Liver (tissue), 9 donors: ENCODE measurements around the gene ARID5A. TPM values are rescaled to one million over a fixed set of nuclear protein-coding genes. Genes with fewer than 3 reads are reported as not detected.

Source experiments
- DNase-seq: peaks from one replicate; pipeline ENCODE4 v3.0.0-alpha.2; 2017; ENCODE audit warnings: low spot score
- H3K27ac ChIP-seq, 2 donors: one replicate each; pipeline ENCODE4 v1.7.0; 2013; ENCODE audit warnings: inconsistent platforms in 2 of 2, low read length in 2 of 2, control low read depth in 1 of 2, low read depth in 1 of 2, mild to moderate bottlenecking in 1 of 2
- H3K27me3 ChIP-seq, 4 donors: one replicate each; pipeline versions ENCODE4 v1.6.1 to v1.7.0; 2013; ENCODE audit warnings: low read length in 3 of 4, inconsistent platforms in 1 of 4, mild to moderate bottlenecking in 1 of 4, moderate library complexity in 1 of 4; ENCODE audit not compliant: control insufficient read depth in 4 of 4, insufficient read depth in 4 of 4
- H3K36me3 ChIP-seq, 4 donors: one replicate each; pipeline versions ENCODE4 v1.6.1 to v1.7.0; 2013; ENCODE audit warnings: low read length in 3 of 4, mild to moderate bottlenecking in 3 of 4, low read depth in 1 of 4, moderate library complexity in 1 of 4; ENCODE audit not compliant: control insufficient read depth in 4 of 4, insufficient read depth in 3 of 4
- H3K4me1 ChIP-seq, 4 donors: one replicate each; pipeline versions ENCODE4 v1.6.1 to v1.7.0; 2013; ENCODE audit warnings: low read length in 3 of 4, mild to moderate bottlenecking in 3 of 4, moderate library complexity in 1 of 4; ENCODE audit not compliant: control insufficient read depth in 4 of 4, insufficient read depth in 4 of 4
- H3K4me3 ChIP-seq, 3 donors: one replicate each; pipeline versions ENCODE4 v1.6.1 to v1.7.0; 2013; ENCODE audit warnings: low read length in 3 of 3, control low read depth in 1 of 3, low read depth in 1 of 3, mild to moderate bottlenecking in 1 of 3
- H3K9ac ChIP-seq, 2 donors: one replicate each; pipeline ENCODE4 v1.7.0; 2013; ENCODE audit warnings: low read length in 2 of 2, mild to moderate bottlenecking in 2 of 2, moderate library complexity in 2 of 2, control low read depth in 1 of 2, low read depth in 1 of 2
- H3K9me3 ChIP-seq, 4 donors: one replicate each; pipeline versions ENCODE4 v1.6.1 to v1.7.0; 2013; ENCODE audit warnings: low read length in 3 of 4; ENCODE audit not compliant: control insufficient read depth in 4 of 4
- ATF3 ChIP-seq: IDR thresholded peaks from 2 replicates; pipeline ENCODE4 v1.6.1; 2016; ENCODE audit warnings: antibody characterized with exemption
- EGR1 ChIP-seq, 2 donors: IDR thresholded peaks; 2 replicates each; pipeline ENCODE4 v1.6.1; 2016 to 2018; ENCODE audit warnings: antibody characterized with exemption in 2 of 2, low read depth in 2 of 2
- FOXA1 ChIP-seq: IDR thresholded peaks from 2 replicates; pipeline ENCODE4 v1.6.1; 2016; ENCODE audit warnings: antibody characterized with exemption
- FOXA2 ChIP-seq: IDR thresholded peaks from 2 replicates; pipeline ENCODE4 v1.6.1; 2016; ENCODE audit warnings: antibody characterized with exemption
- GABPA ChIP-seq, 2 donors: IDR thresholded peaks in 1 of 2; conservative IDR thresholded peaks in 1 of 2; 2 replicates each; pipeline ENCODE4 v1.6.1; 2016; ENCODE audit warnings: antibody characterized with exemption in 2 of 2, mild to moderate bottlenecking in 1 of 2, moderate library complexity in 1 of 2
- HNF4A ChIP-seq, 2 donors: conservative IDR thresholded peaks; 2 replicates each; pipeline ENCODE4 v1.6.1; 2016; ENCODE audit warnings: antibody characterized with exemption in 2 of 2, mild to moderate bottlenecking in 2 of 2
- HNF4G ChIP-seq: IDR thresholded peaks from 2 replicates; pipeline ENCODE4 v1.6.1; 2016; ENCODE audit warnings: antibody characterized with exemption
- JUND ChIP-seq, 2 donors: IDR thresholded peaks; 2 replicates each; pipeline ENCODE4 v1.6.1; 2016; ENCODE audit warnings: antibody characterized with exemption in 2 of 2
- NR2F2 ChIP-seq: IDR thresholded peaks from 2 replicates; pipeline ENCODE4 v1.6.1; 2016; ENCODE audit warnings: antibody characterized with exemption
- RAD21 ChIP-seq, 2 donors: IDR thresholded peaks; 2 replicates each; pipeline ENCODE4 v1.6.1; 2016; ENCODE audit warnings: antibody characterized with exemption in 2 of 2, mild to moderate bottlenecking in 2 of 2
- REST ChIP-seq: IDR thresholded peaks from 2 replicates; pipeline ENCODE4 v1.6.1; 2016; ENCODE audit warnings: antibody characterized with exemption, mild to moderate bottlenecking
- RXRA ChIP-seq, 2 donors: IDR thresholded peaks; 2 replicates each; pipeline ENCODE4 v1.6.1; 2017 to 2018; ENCODE audit warnings: antibody characterized with exemption in 2 of 2, mild to moderate bottlenecking in 1 of 2
- SP1 ChIP-seq: IDR thresholded peaks from 2 replicates; pipeline ENCODE4 v1.6.1; 2018; ENCODE audit warnings: antibody characterized with exemption, mild to moderate bottlenecking
- TAF1 ChIP-seq: conservative IDR thresholded peaks from 2 replicates; pipeline ENCODE4 v1.6.1; 2016; ENCODE audit warnings: antibody characterized with exemption, mild to moderate bottlenecking
- YY1 ChIP-seq: IDR thresholded peaks from 2 replicates; pipeline ENCODE4 v1.6.1; 2016; ENCODE audit warnings: antibody characterized with exemption, mild to moderate bottlenecking
- ZBTB33 ChIP-seq: IDR thresholded peaks from 2 replicates; pipeline ENCODE4 v1.6.1; 2016; ENCODE audit warnings: antibody characterized with exemption
- WGBS: extraction: QIAGEN DNeasy Blood & Tissue Kit; methylation state at CpG from one replicate; pipeline ENCODE4 v1.1.7; 2013; 5-methylcytosine and 5-hydroxymethylcytosine counted together
- polyA plus RNA-seq, 2 donors: library from polyadenylated mRNA; stranded (reverse) in 1 of 2; unstranded in 1 of 2; fragments of 200-250 nt in 1 of 2; fragments of >200 nt in 1 of 2; fragmentation: Nextera tagmentation in 1 of 2; extraction: Ambion mirVana in 1 of 2; gene quantifications; one replicate each; pipeline versions ENCODE4 v1.2.1 to v1.2.3, GENCODE V29; 2013 to 2015
- total RNA-seq, 2 donors: library from RNA; depleted of rRNA; stranded (reverse); fragments of >200 nt; gene quantifications; one replicate each; pipeline ENCODE4 v1.2.3, GENCODE V29; 2014
- TF ChIP-seq, protein P1 (sequence below): IDR thresholded peaks from 2 replicates; pipeline ENCODE4 v1.6.1; 2016; ENCODE audit warnings: antibody characterized with exemption
- TF ChIP-seq, protein P2 (sequence below): fragments of 150-350 bp; IDR thresholded peaks from 2 replicates; pipeline ENCODE4 v1.5.1; 2017; ENCODE audit warnings: improper control_type of control experiment, low read depth, low read length; ENCODE audit not compliant: missing input control
- donor health status: healthy.
- donor health status: healthy.
- donor health status: healthy.
- donor health status: healthy.
- donor health status: healthy.

Gene ARID5A
- total and polyA plus RNA-seq, 4 donors = 7.4 to 17.8 (median 11.0) TPM

GRCh38 chr2:96549967-96550786 lies 13.6 kb downstream of the ARID5A start:
- no peaks in the 10 kb centered on the region for H3K9me3 ChIP-seq
- peak overlapping the region; percentile 95 for H3K27ac ChIP-seq
- DNase-seq = peak; percentile 80
- WGBS = 39% methylated on average over 61 of the region's 61 CpGs
- H3K4me3 ChIP-seq = peak overlapping the region; percentile 63 to 77 (median 74)
- TF ChIP-seq, protein P1, sequence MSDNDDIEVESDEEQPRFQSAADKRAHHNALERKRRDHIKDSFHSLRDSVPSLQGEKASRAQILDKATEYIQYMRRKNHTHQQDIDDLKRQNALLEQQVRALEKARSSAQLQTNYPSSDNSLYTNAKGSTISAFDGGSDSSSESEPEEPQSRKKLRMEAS = no peak
- no peak for TF ChIP-seq FOXA2
- TF ChIP-seq, protein P2, sequence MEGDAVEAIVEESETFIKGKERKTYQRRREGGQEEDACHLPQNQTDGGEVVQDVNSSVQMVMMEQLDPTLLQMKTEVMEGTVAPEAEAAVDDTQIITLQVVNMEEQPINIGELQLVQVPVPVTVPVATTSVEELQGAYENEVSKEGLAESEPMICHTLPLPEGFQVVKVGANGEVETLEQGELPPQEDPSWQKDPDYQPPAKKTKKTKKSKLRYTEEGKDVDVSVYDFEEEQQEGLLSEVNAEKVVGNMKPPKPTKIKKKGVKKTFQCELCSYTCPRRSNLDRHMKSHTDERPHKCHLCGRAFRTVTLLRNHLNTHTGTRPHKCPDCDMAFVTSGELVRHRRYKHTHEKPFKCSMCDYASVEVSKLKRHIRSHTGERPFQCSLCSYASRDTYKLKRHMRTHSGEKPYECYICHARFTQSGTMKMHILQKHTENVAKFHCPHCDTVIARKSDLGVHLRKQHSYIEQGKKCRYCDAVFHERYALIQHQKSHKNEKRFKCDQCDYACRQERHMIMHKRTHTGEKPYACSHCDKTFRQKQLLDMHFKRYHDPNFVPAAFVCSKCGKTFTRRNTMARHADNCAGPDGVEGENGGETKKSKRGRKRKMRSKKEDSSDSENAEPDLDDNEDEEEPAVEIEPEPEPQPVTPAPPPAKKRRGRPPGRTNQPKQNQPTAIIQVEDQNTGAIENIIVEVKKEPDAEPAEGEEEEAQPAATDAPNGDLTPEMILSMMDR = peak; percentile 93
- TF ChIP-seq GABPA (IDR thresholded peaks at IDR 0.05 in 1 of 2, conservative IDR thresholded peaks at IDR 0.05 in 1 of 2) = peak in 1 of 2 donors; percentile 10
- peak; percentile 40 for TF ChIP-seq YY1
- TF ChIP-seq JUND (IDR thresholded peaks at IDR 0.05) = no peak
- peak; percentile 57 for TF ChIP-seq TAF1
- peak; percentile 63 for TF ChIP-seq HNF4G
- peak in 1 of 2 donors; percentile 5 for TF ChIP-seq RXRA (IDR thresholded peaks at IDR 0.05)
- TF ChIP-seq NR2F2 = no peak
- TF ChIP-seq REST = peak; percentile 35
- no peak for TF ChIP-seq ATF3
- TF ChIP-seq RAD21 (IDR thresholded peaks at IDR 0.05) = peak; percentile 82 to 85
- TF ChIP-seq ZBTB33 = no peak
- TF ChIP-seq EGR1 (IDR thresholded peaks at IDR 0.05; ENCODE audit: low read depth in 2 of 2) = no peak
- peak; percentile 66 for TF ChIP-seq SP1
- TF ChIP-seq FOXA1 = peak; percentile 8
- peak; percentile 76 to 80 for TF ChIP-seq HNF4A (conservative IDR thresholded peaks at IDR 0.05)
- no peaks in the 10 kb centered on the region for H3K27me3 ChIP-seq
- H3K4me1 ChIP-seq = peaks cover 6 to 47% (median 28%) of the 10 kb centered on the region in 4 donors
- H3K9ac ChIP-seq = peak overlapping the region; percentile 41 to 88
- H3K36me3 ChIP-seq = peaks cover 0 to 3% (median 1%) of the 10 kb centered on the region in 4 donors
